HUES48 (cell line): ENCODE data around the gene TBC1D19.

Experiments used
- H3K27ac ChIP-seq: one replicate; pipeline ENCODE4 v1.7.0; 2013; ENCODE audit warnings: low read depth, low read length, inconsistent platforms
- H3K27me3 ChIP-seq: 2 replicates; pipeline ENCODE4 v1.6.1; 2013; ENCODE audit warnings: mild to moderate bottlenecking, low read length; ENCODE audit not compliant: control insufficient read depth, insufficient read depth
- H3K36me3 ChIP-seq: 2 replicates; pipeline ENCODE4 v1.6.1; 2013; ENCODE audit warnings: low read length; ENCODE audit not compliant: control insufficient read depth, insufficient read depth
- H3K4me1 ChIP-seq: 2 replicates; pipeline ENCODE4 v1.6.1; 2013; ENCODE audit warnings: mild to moderate bottlenecking, low read length; ENCODE audit not compliant: control insufficient read depth, insufficient read depth
- H3K4me3 ChIP-seq: 2 replicates; pipeline ENCODE4 v1.5.1; 2013; ENCODE audit warnings: mild to moderate bottlenecking, low read depth, low read length
- H3K9ac ChIP-seq: 2 replicates; pipeline ENCODE4 v1.6.1; 2013; ENCODE audit warnings: mild to moderate bottlenecking, low read depth, low read length, moderate library complexity
- H3K9me3 ChIP-seq: 2 replicates; pipeline ENCODE4 v1.6.1; 2013; ENCODE audit warnings: low read length; ENCODE audit not compliant: control insufficient read depth, insufficient read depth

Gene TBC1D19

GRCh38 chr4:26715636-26716242 is 131.9 kb downstream of the TBC1D19 start:
- Histone ChIP-seq H3K9me3 (no peaks in the 10 kb centered on the region), H3K27ac (no peak overlapping the region), H3K36me3 (no peaks in the 10 kb centered on the region), H3K4me3 (no peak overlapping the region), H3K9ac (no peak overlapping the region), H3K4me1 (no peaks in the 10 kb centered on the region), H3K27me3 (no peaks in the 10 kb centered on the region)

GRCh38 chr4:26717332-26717731 is 133.4 kb downstream of the TBC1D19 start:
- Histone ChIP-seq H3K27me3 (no peaks in the 10 kb centered on the region), H3K9ac (no peak overlapping the region), H3K36me3 (no peaks in the 10 kb centered on the region), H3K4me3 (no peak overlapping the region), H3K27ac (no peak overlapping the region), H3K9me3 (no peaks in the 10 kb centered on the region), H3K4me1 (no peaks in the 10 kb centered on the region)

- no peaks in the 10 kb centered on the region for H3K9me3 ChIP-seq
- H3K4me1 ChIP-seq, result no peaks in the 10 kb centered on the region
- no peaks in the 10 kb centered on the region for H3K27me3 ChIP-seq
- H3K36me3 ChIP-seq, result no peaks in the 10 kb centered on the region
- no peak overlapping the region for H3K9ac ChIP-seq
- no peak overlapping the region for H3K4me3 ChIP-seq
- H3K27ac ChIP-seq, result no peak overlapping the region
Measured at GRCh38 chr4:26719954-26720552, 136.2 kb downstream of the TBC1D19 start.

GRCh38 chr4:26721685-26722084 is 137.8 kb downstream of the TBC1D19 start:
- Histone ChIP-seq H3K36me3 (no peaks in the 10 kb centered on the region), H3K9me3 (no peaks in the 10 kb centered on the region), H3K27ac (no peak overlapping the region), H3K9ac (no peak overlapping the region), H3K4me3 (no peak overlapping the region), H3K27me3 (no peaks in the 10 kb centered on the region), H3K4me1 (no peaks in the 10 kb centered on the region)

- H3K4me3 ChIP-seq, result no peak overlapping the region
Measured at GRCh38 chr4:26723216-26723615, 139.3 kb downstream of the TBC1D19 start.

GRCh38 chr4:26724534-26724933 is 140.7 kb downstream of the TBC1D19 start:
- H3K9me3 ChIP-seq, result no peaks in the 10 kb centered on the region
- H3K9ac ChIP-seq, result no peak overlapping the region
- no peaks in the 10 kb centered on the region for H3K4me1 ChIP-seq
- H3K27me3 ChIP-seq, result no peaks in the 10 kb centered on the region
- no peak overlapping the region for H3K4me3 ChIP-seq
- no peak overlapping the region for H3K27ac ChIP-seq
- no peaks in the 10 kb centered on the region for H3K36me3 ChIP-seq

More at GRCh38 chr4:26723216-26723615, 139.3 kb downstream of the TBC1D19 start:
- Histone ChIP-seq H3K4me1 (no peaks in the 10 kb centered on the region), H3K9ac (no peak overlapping the region), H3K36me3 (no peaks in the 10 kb centered on the region), H3K9me3 (no peaks in the 10 kb centered on the region), H3K27ac (no peak overlapping the region), H3K27me3 (no peaks in the 10 kb centered on the region)

- no peaks in the 10 kb centered on the region for H3K27me3 ChIP-seq
- no peak overlapping the region for H3K27ac ChIP-seq
- no peaks in the 10 kb centered on the region for H3K9me3 ChIP-seq
- H3K36me3 ChIP-seq, result no peaks in the 10 kb centered on the region
- H3K4me3 ChIP-seq, result no peak overlapping the region
- no peak overlapping the region for H3K9ac ChIP-seq
- H3K4me1 ChIP-seq, result no peaks in the 10 kb centered on the region
Measured at GRCh38 chr4:26726655-26727387, 142.9 kb downstream of the TBC1D19 start.

GRCh38 chr4:26727844-26728243 is 144.0 kb downstream of the TBC1D19 start:
- no peaks in the 10 kb centered on the region for H3K36me3 ChIP-seq
- no peaks in the 10 kb centered on the region for H3K9me3 ChIP-seq
- H3K4me3 ChIP-seq, result no peak overlapping the region
- H3K9ac ChIP-seq, result no peak overlapping the region
- H3K27ac ChIP-seq, result no peak overlapping the region
- H3K27me3 ChIP-seq, result no peaks in the 10 kb centered on the region
- no peaks in the 10 kb centered on the region for H3K4me1 ChIP-seq

- H3K9ac ChIP-seq, result no peak overlapping the region
- no peak overlapping the region for H3K27ac ChIP-seq
- H3K4me1 ChIP-seq, result no peaks in the 10 kb centered on the region
Measured at GRCh38 chr4:26729027-26729426, 145.1 kb downstream of the TBC1D19 start.

GRCh38 chr4:26729547-26729946 is 145.7 kb downstream of the TBC1D19 start:
- no peaks in the 10 kb centered on the region for H3K4me1 ChIP-seq
- H3K27me3 ChIP-seq, result no peaks in the 10 kb centered on the region
- H3K4me3 ChIP-seq, result no peak overlapping the region
- no peak overlapping the region for H3K9ac ChIP-seq
- no peaks in the 10 kb centered on the region for H3K9me3 ChIP-seq
- no peaks in the 10 kb centered on the region for H3K36me3 ChIP-seq
- no peak overlapping the region for H3K27ac ChIP-seq

More at GRCh38 chr4:26729027-26729426, 145.1 kb downstream of the TBC1D19 start:
- no peaks in the 10 kb centered on the region for H3K27me3 ChIP-seq
- H3K4me3 ChIP-seq, result no peak overlapping the region
- H3K9me3 ChIP-seq, result no peaks in the 10 kb centered on the region
- no peaks in the 10 kb centered on the region for H3K36me3 ChIP-seq

GRCh38 chr4:26731351-26732035 is 147.6 kb downstream of the TBC1D19 start:
- Histone ChIP-seq H3K4me1 (no peaks in the 10 kb centered on the region), H3K36me3 (no peaks in the 10 kb centered on the region), H3K9me3 (no peaks in the 10 kb centered on the region), H3K27me3 (no peaks in the 10 kb centered on the region), H3K27ac (no peak overlapping the region), H3K9ac (no peak overlapping the region), H3K4me3 (no peak overlapping the region)
